ENCODE measurements around the gene PRG3.

- no peak for TF ChIP-seq CTCF (IDR thresholded peaks at IDR 0.05)
- no peak for TF ChIP-seq EP300 (IDR thresholded peaks at IDR 0.05)
- TF ChIP-seq POLR2AphosphoS5 (IDR thresholded peaks at IDR 0.05) = no peak
- no peak for TF ChIP-seq POLR2A (IDR thresholded peaks at IDR 0.05)
Observed at GRCh38 chr11:57399221-57399620, 18.3 kb upstream of the PRG3 start.

Measured in stomach (tissue), 4 donors.